ENCODE data around the gene EGLN3.
A peak's percentile ranks its signal among the peaks of the same experiment; 100 is the strongest.

Gene EGLN3

GRCh38 chr14:33908540-33909223 lies 42.2 kb downstream of the EGLN3 start:
- Histone ChIP-seq H3F3A (ENCODE audit: insufficient read depth, low read length) (no peaks in the 10 kb centered on the region), H3K4me2 (ENCODE audit: low read length) (no peak overlapping the region), H3K79me2 (ENCODE audit: insufficient read depth, low read length) (no peaks in the 10 kb centered on the region), H3K36me3 (ENCODE audit: insufficient read depth, low read length) (no peaks in the 10 kb centered on the region), H3K9me3 (ENCODE audit: low read length) (no peaks in the 10 kb centered on the region), H3K9me2 (ENCODE audit: low read depth, low read length) (no peaks in the 10 kb centered on the region), H3K4me1 (ENCODE audit: insufficient read depth, low read length, severe bottlenecking) (no peaks in the 10 kb centered on the region), H4K20me1 (ENCODE audit: insufficient read depth, low read length) (no peaks in the 10 kb centered on the region), H3K27ac (ENCODE audit: low read depth, low read length, poor library complexity, severe bottlenecking) (no peak overlapping the region), H3K4me3 (ENCODE audit: low read depth, low read length, poor library complexity, severe bottlenecking) (no peak overlapping the region), H3K9ac (ENCODE audit: low read length) (no peak overlapping the region), H2AFZ (ENCODE audit: low read length) (no peak overlapping the region), H3K27me3 (ENCODE audit: insufficient read depth, low read length) (no peaks in the 10 kb centered on the region)
- no peak for TF ChIP-seq EZH2 (IDR thresholded peaks at IDR 0.05; ENCODE audit: borderline replicate concordance, low read length)
- TF ChIP-seq, protein P1, sequence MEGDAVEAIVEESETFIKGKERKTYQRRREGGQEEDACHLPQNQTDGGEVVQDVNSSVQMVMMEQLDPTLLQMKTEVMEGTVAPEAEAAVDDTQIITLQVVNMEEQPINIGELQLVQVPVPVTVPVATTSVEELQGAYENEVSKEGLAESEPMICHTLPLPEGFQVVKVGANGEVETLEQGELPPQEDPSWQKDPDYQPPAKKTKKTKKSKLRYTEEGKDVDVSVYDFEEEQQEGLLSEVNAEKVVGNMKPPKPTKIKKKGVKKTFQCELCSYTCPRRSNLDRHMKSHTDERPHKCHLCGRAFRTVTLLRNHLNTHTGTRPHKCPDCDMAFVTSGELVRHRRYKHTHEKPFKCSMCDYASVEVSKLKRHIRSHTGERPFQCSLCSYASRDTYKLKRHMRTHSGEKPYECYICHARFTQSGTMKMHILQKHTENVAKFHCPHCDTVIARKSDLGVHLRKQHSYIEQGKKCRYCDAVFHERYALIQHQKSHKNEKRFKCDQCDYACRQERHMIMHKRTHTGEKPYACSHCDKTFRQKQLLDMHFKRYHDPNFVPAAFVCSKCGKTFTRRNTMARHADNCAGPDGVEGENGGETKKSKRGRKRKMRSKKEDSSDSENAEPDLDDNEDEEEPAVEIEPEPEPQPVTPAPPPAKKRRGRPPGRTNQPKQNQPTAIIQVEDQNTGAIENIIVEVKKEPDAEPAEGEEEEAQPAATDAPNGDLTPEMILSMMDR (IDR thresholded peaks at IDR 0.05; ENCODE audit: low read length), result peak; percentile 16; the same call in 1 of the 2 replicates

DNA sequence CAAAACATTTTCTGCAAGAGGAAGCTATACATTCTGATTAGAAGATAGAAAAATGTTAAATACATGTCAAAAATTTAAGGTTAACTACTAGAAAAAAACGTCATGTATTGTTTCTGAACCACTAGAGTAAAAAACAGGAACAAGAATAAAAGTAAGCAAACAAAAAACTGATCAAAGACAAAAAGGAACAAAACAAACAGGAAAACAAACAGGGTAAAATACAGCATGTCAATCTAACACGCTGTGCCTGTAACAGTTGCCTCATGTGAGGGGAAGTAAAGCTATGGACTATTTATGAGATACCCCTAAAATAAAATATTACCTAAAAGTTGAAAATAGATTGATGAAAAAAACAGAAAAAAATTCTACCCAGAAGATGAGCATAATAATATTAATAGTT lies 43.9 kb downstream of the EGLN3 start:
- no peak overlapping the region for H2AFZ ChIP-seq (ENCODE audit: low read length)
- no peak overlapping the region for H3K9ac ChIP-seq (ENCODE audit: low read length)
- no peak overlapping the region for H3K4me2 ChIP-seq (ENCODE audit: low read length)
- no peaks in the 10 kb centered on the region for H3K9me3 ChIP-seq (ENCODE audit: low read length)
- no peaks in the 10 kb centered on the region for H3K27me3 ChIP-seq (ENCODE audit: insufficient read depth, low read length)
- H3K79me2 ChIP-seq (ENCODE audit: insufficient read depth, low read length), result no peaks in the 10 kb centered on the region
- no peaks in the 10 kb centered on the region for H3K4me1 ChIP-seq (ENCODE audit: insufficient read depth, low read length, severe bottlenecking)
- H3K27ac ChIP-seq (ENCODE audit: low read depth, low read length, poor library complexity, severe bottlenecking), result no peak overlapping the region
- TF ChIP-seq EZH2 (IDR thresholded peaks at IDR 0.05; ENCODE audit: borderline replicate concordance, low read length), result no peak
- TF ChIP-seq, protein P1 (IDR thresholded peaks at IDR 0.05; ENCODE audit: low read length), result no peak
- H4K20me1 ChIP-seq (ENCODE audit: insufficient read depth, low read length), result no peaks in the 10 kb centered on the region
- H3K4me3 ChIP-seq (ENCODE audit: low read depth, low read length, poor library complexity, severe bottlenecking), result no peak overlapping the region
- H3F3A ChIP-seq (ENCODE audit: insufficient read depth, low read length), result no peaks in the 10 kb centered on the region
- H3K9me2 ChIP-seq (ENCODE audit: low read depth, low read length), result no peaks in the 10 kb centered on the region
- no peaks in the 10 kb centered on the region for H3K36me3 ChIP-seq (ENCODE audit: insufficient read depth, low read length)

DNA sequence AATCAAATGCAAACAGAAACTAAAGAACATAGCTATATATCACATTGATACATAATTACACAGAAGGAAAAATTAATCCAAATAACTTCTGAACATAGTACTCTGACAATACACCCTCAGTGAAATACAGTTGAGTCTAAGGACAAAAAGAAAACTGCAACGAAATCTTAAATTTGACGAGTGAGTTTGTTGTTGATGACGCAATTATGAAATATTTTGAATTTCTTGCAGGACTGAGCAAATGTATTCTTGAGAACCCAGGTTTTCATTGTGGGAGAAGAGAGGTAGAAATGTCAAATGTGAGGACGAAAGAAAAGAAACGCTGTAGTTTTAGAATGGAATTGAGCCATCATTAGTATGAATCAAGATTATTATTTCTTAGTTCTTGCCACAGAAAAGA lies 46.3 kb downstream of the EGLN3 start:
- Histone ChIP-seq H3K9me3 (ENCODE audit: low read length) (no peaks in the 10 kb centered on the region), H3K4me1 (ENCODE audit: insufficient read depth, low read length, severe bottlenecking) (no peaks in the 10 kb centered on the region), H3K27me3 (ENCODE audit: insufficient read depth, low read length) (no peaks in the 10 kb centered on the region), H3K9me2 (ENCODE audit: low read depth, low read length) (no peaks in the 10 kb centered on the region), H3K4me2 (ENCODE audit: low read length) (no peak overlapping the region), H3K4me3 (ENCODE audit: low read depth, low read length, poor library complexity, severe bottlenecking) (no peak overlapping the region), H4K20me1 (ENCODE audit: insufficient read depth, low read length) (no peaks in the 10 kb centered on the region), H3K27ac (ENCODE audit: low read depth, low read length, poor library complexity, severe bottlenecking) (no peak overlapping the region), H2AFZ (ENCODE audit: low read length) (no peak overlapping the region), H3K9ac (ENCODE audit: low read length) (no peak overlapping the region), H3F3A (ENCODE audit: insufficient read depth, low read length) (no peaks in the 10 kb centered on the region), H3K36me3 (ENCODE audit: insufficient read depth, low read length) (no peaks in the 10 kb centered on the region), H3K79me2 (ENCODE audit: insufficient read depth, low read length) (no peaks in the 10 kb centered on the region)
- TF ChIP-seq EZH2 (IDR thresholded peaks at IDR 0.05; ENCODE audit: borderline replicate concordance, low read length), result no peak
- TF ChIP-seq, protein P1 (IDR thresholded peaks at IDR 0.05; ENCODE audit: low read length), result no peak

Measured in OCI-LY1 (cell line).